Superior temporal gyrus (tissue), 1 donor: ENCODE measurements around the gene HPD.

Experiments
- DNase-seq: peaks from one replicate; pipeline ENCODE4 v3.0.0-alpha.2; 2016; ENCODE audit errors: extremely low spot score

The HPD gene

GRCh38 chr12:121828826-121829225, 29.8 kb downstream of the HPD start:
- no peak for DNase-seq

- DNase-seq: no peak
Measured at GRCh38 chr12:121828306-121828705, 30.4 kb downstream of the HPD start.

- DNase-seq: no peak
Measured at GRCh38 chr12:121827351-121828099, 31.1 kb downstream of the HPD start.

GRCh38 chr12:121826318-121827150, 32.1 kb downstream of the HPD start:
- DNase-seq: no peak

- no peak for DNase-seq
Measured at GRCh38 chr12:121825041-121825523, 33.6 kb downstream of the HPD start.

GRCh38 chr12:121823727-121824115, 34.9 kb downstream of the HPD start:
- no peak for DNase-seq

- DNase-seq: no peak
Measured at GRCh38 chr12:121823101-121823726, 35.4 kb downstream of the HPD start.

GRCh38 chr12:121822393-121823100, 36.1 kb downstream of the HPD start:
- DNase-seq: no peak

- no peak for DNase-seq
Measured at GRCh38 chr12:121820056-121820455, 38.6 kb downstream of the HPD start.

- no peak for DNase-seq
Measured at GRCh38 chr12:121819212-121819949, 39.3 kb downstream of the HPD start.

- DNase-seq: no peak
Measured at GRCh38 chr12:121817648-121818043, 41.0 kb downstream of the HPD start.

- no peak for DNase-seq
Measured at GRCh38 chr12:121816925-121817647, 41.6 kb downstream of the HPD start.

- DNase-seq: no peak
Measured at GRCh38 chr12:121815263-121815662, 43.4 kb downstream of the HPD start.

- no peak for DNase-seq
Measured at GRCh38 chr12:121814429-121815119, 44.1 kb downstream of the HPD start.

GRCh38 chr12:121813951-121814350, 44.7 kb downstream of the HPD start:
- DNase-seq: no peak

- DNase-seq: no peak
Measured at GRCh38 chr12:121812921-121813896, 45.5 kb downstream of the HPD start.

- no peak for DNase-seq
Measured at GRCh38 chr12:121812320-121812871, 46.3 kb downstream of the HPD start.
